HCT116 (cell line): ENCODE results near the gene CCL21. TPM values are rescaled to one million over a fixed set of nuclear protein-coding genes. Genes with fewer than 3 reads are reported as not detected.

Source experiments
- ATAC-seq: fragments of 200-7000 bp; cut with Tn5 transposase; 2 replicates; pipeline ENCODE4 v1.9.1; 2020; ENCODE audit warnings: mild to moderate bottlenecking, moderate library complexity
- BruUV-seq: library from RNA; stranded (reverse); fragments of 400-500 nt; replicated peaks from 2 replicates; lab custom pipeline; 2021; lab: Mats Ljungman, UMichigan
- CTCF ChIA-PET: fragments of 300-600 bp; sonication (Branson Sonifier 250); formaldehyde crosslinking; loops from one replicate; lab custom pipeline; 2021; ENCODE audit warnings: antibody characterized with exemption; lab: Charles Lee
- POLR2A ChIA-PET: fragments of 300-600, 350-600 bp; sonication (Branson Sonifier 250); formaldehyde crosslinking; loops from one replicate; lab custom pipeline; 2021; ENCODE audit warnings: antibody characterized with exemption; lab: Charles Lee
- RAD21 ChIA-PET, 2 experiments: fragments of 300-600 bp; sonication (Branson Sonifier 250); formaldehyde crosslinking; loops; one replicate each; lab custom pipeline; 2023; ENCODE audit warnings: low total read pairs in 2 of 2; ENCODE audit not compliant: uncharacterized antibody in 2 of 2, unreplicated experiment in 2 of 2, low non-redundant PET in 1 of 2; lab: Charles Lee
- DNase-seq: peaks from one replicate; pipeline ENCODE4 v3.0.0-alpha.2; 2010; ENCODE audit warnings: low read depth, low spot score
- H2AFZ ChIP-seq: fragments of 200-600 bp; shearing (Covaris generic), sonication (generic); 2 replicates; pipeline ENCODE4 v1.6.1; 2017; ENCODE audit warnings: low read depth, mixed run types, mixed read lengths, antibody characterized with exemption, low read length; ENCODE audit not compliant: poor library complexity, severe bottlenecking
- H3K27ac ChIP-seq: 2 replicates; pipeline ENCODE4 v1.5.1; 2012; ENCODE audit warnings: low read depth, low read length
- H3K27me3 ChIP-seq: fragments of 200-600 bp; sonication (generic); 2 replicates; pipeline ENCODE4 v1.6.1; 2016; ENCODE audit warnings: mixed run types, low read length, mixed read lengths; ENCODE audit not compliant: insufficient read depth
- H3K36me3 ChIP-seq, 2 experiments: fragments of 200-500 bp in 1 of 2; fragments of 200-600 bp in 1 of 2; sonication (Bioruptor generic) in 1 of 2; sonication (generic) in 1 of 2; 2 replicates each; pipeline versions ENCODE4 v1.5.1 to v1.6.1; 2014 to 2016; ENCODE audit warnings: low read length in 2 of 2, inconsistent platforms in 1 of 2, mixed read lengths in 1 of 2, mixed run types in 1 of 2; ENCODE audit not compliant: insufficient read depth in 2 of 2, control insufficient read depth in 1 of 2
- H3K4me1 ChIP-seq, 2 experiments: fragments of 200-600 bp in 1 of 2; sonication (generic) in 1 of 2; 2 replicates each; pipeline versions ENCODE4 v1.5.1 to v1.6.1; 2012 to 2017; ENCODE audit warnings: low read length in 2 of 2, inconsistent platforms in 1 of 2, mild to moderate bottlenecking in 1 of 2, mixed read lengths in 1 of 2, mixed run types in 1 of 2, moderate library complexity in 1 of 2; ENCODE audit not compliant: insufficient read depth in 2 of 2, control insufficient read depth in 1 of 2
- H3K4me2 ChIP-seq: fragments of 200-600 bp; sonication (generic); 2 replicates; pipeline ENCODE4 v1.6.1; 2017; ENCODE audit warnings: mixed run types, low read length, mixed read lengths
- H3K4me3 ChIP-seq, 2 experiments: fragments of 200-600 bp in 1 of 2; sonication (generic) in 1 of 2; replicated peaks in 1 of 2; 2 replicates each; pipeline ENCODE4 v1.5.1; 2011 to 2016; ENCODE audit warnings: low read length in 2 of 2, control low read depth in 1 of 2, low read depth in 1 of 2, mild to moderate bottlenecking in 1 of 2, mixed read lengths in 1 of 2, mixed run types in 1 of 2
- H3K79me2 ChIP-seq: fragments of 200-600 bp; sonication (generic); 2 replicates; pipeline ENCODE4 v1.6.1; 2017; ENCODE audit warnings: mild to moderate bottlenecking, mixed run types, low read length, moderate library complexity, mixed read lengths; ENCODE audit not compliant: insufficient read depth
- H3K9ac ChIP-seq: fragments of 200-600 bp; sonication (generic); 2 replicates; pipeline ENCODE4 v1.6.1; 2016; ENCODE audit warnings: low read length, mixed read lengths
- H3K9me2 ChIP-seq: fragments of 200-600 bp; sonication (generic), shearing (Covaris generic); 2 replicates; pipeline ENCODE4 v1.6.1; 2017; ENCODE audit warnings: mixed run types, mild to moderate bottlenecking, moderate library complexity; ENCODE audit not compliant: insufficient read depth
- H3K9me3 ChIP-seq, 2 experiments: fragments of 200-500 bp in 1 of 2; fragments of 200-600 bp in 1 of 2; sonication (Bioruptor generic) in 1 of 2; sonication (generic) in 1 of 2; 2 replicates each; pipeline ENCODE4 v1.6.1; 2014 to 2017; ENCODE audit warnings: low read length in 2 of 2, mixed read lengths in 2 of 2, inconsistent platforms in 1 of 2, low read depth in 1 of 2, mild to moderate bottlenecking in 1 of 2, mixed run types in 1 of 2, moderate library complexity in 1 of 2; ENCODE audit not compliant: control insufficient read depth in 1 of 2, insufficient read depth in 1 of 2
- H4K20me1 ChIP-seq: fragments of 200-600 bp; sonication (generic), shearing (Covaris generic); 2 replicates; pipeline ENCODE4 v1.6.1; 2017; ENCODE audit warnings: mixed run types, mild to moderate bottlenecking, moderate library complexity; ENCODE audit not compliant: insufficient read depth
- ATF3 ChIP-seq: IDR thresholded peaks from 2 replicates; pipeline ENCODE4 v1.6.1; 2012
- CBX3 ChIP-seq: IDR thresholded peaks from 2 replicates; pipeline ENCODE4 v1.6.1; 2012; ENCODE audit warnings: low read depth
- CEBPB ChIP-seq: IDR thresholded peaks from 2 replicates; pipeline ENCODE4 v1.6.1; 2012; ENCODE audit warnings: low read depth
- EGR1 ChIP-seq: IDR thresholded peaks from 2 replicates; pipeline ENCODE4 v1.6.1; 2012; ENCODE audit warnings: low read depth
- ELF1 ChIP-seq: IDR thresholded peaks from 2 replicates; pipeline ENCODE4 v1.6.1; 2012; ENCODE audit warnings: low read depth, borderline replicate concordance
- EZH2 ChIP-seq: fragments of 200-600 bp; sonication (generic); IDR thresholded peaks from 2 replicates; pipeline ENCODE4 v1.6.1; 2017; ENCODE audit warnings: antibody characterized with exemption, mixed run types
- EZH2phosphoT487 ChIP-seq: fragments of 200-600 bp; IDR thresholded peaks from 2 replicates; pipeline ENCODE4 v1.6.1; 2018; ENCODE audit warnings: antibody characterized with exemption, borderline replicate concordance
- FOSL1 ChIP-seq: IDR thresholded peaks from 2 replicates; pipeline ENCODE4 v1.6.1; 2012; ENCODE audit warnings: low read depth
- JUND ChIP-seq: IDR thresholded peaks from 2 replicates; pipeline ENCODE4 v1.6.1; 2012
- MAX ChIP-seq: IDR thresholded peaks from 2 replicates; pipeline ENCODE4 v1.6.1; 2012
- POLR2A ChIP-seq: IDR thresholded peaks from 2 replicates; pipeline ENCODE4 v1.7.0; 2011; ENCODE audit warnings: borderline replicate concordance; ENCODE audit not compliant: insufficient read depth, insufficient read length; ENCODE audit errors: extremely low read depth
- POLR2AphosphoS5 ChIP-seq: IDR thresholded peaks from 2 replicates; pipeline ENCODE4 v1.6.1; 2011; ENCODE audit warnings: mild to moderate bottlenecking, low read depth, low read length, moderate library complexity
- RAD21 ChIP-seq: IDR thresholded peaks from 2 replicates; pipeline ENCODE4 v1.6.1; 2012; ENCODE audit warnings: low read depth, mild to moderate bottlenecking
- SIN3A ChIP-seq: IDR thresholded peaks from 2 replicates; pipeline ENCODE4 v1.6.1; 2012; ENCODE audit warnings: low read depth
- SP1 ChIP-seq: IDR thresholded peaks from 2 replicates; pipeline ENCODE4 v1.6.1; 2012; ENCODE audit warnings: low read depth
- SRF ChIP-seq: IDR thresholded peaks from 2 replicates; pipeline ENCODE4 v1.6.1; 2012; ENCODE audit warnings: low read depth
- TCF7L2 ChIP-seq: IDR thresholded peaks from 2 replicates; pipeline ENCODE4 v1.7.0; 2011; ENCODE audit warnings: borderline replicate concordance, inconsistent platforms; ENCODE audit not compliant: insufficient read depth, insufficient read length; ENCODE audit errors: extremely low read depth
- YY1 ChIP-seq: IDR thresholded peaks from 2 replicates; pipeline ENCODE4 v1.6.1; 2011; ENCODE audit warnings: low read length, low read depth, moderate library complexity, mild to moderate bottlenecking; ENCODE audit not compliant: insufficient replicate concordance; ENCODE audit errors: extremely low read depth
- ZFX ChIP-seq: fragments of 450-650 bp; IDR thresholded peaks from 2 replicates; pipeline ENCODE4 v1.6.1; 2017
- ZNF274 ChIP-seq: fragments of 200-500 bp; sonication (Bioruptor generic); IDR thresholded peaks from 2 replicates; pipeline ENCODE4 v1.6.1; 2014; ENCODE audit warnings: mild to moderate bottlenecking, low read depth, low read length, inconsistent platforms
- intact Hi-C: fragments of 100-400 bp; cut with micrococcal nuclease; formaldehyde crosslinking; loops from 2 replicates; pipeline ENCODE4 v1.10.0; 2022
- total RNA-seq: library from RNA; stranded (reverse); gene quantifications from one replicate; pipeline ENCODE4 v1.2.1, GENCODE V29; 2021; ENCODE audit not compliant: unreplicated experiment
- TF ChIP-seq, protein P1 (sequence below): IDR thresholded peaks from 2 replicates; pipeline ENCODE4 v1.6.1; 2011; ENCODE audit warnings: mild to moderate bottlenecking, low read length, moderate library complexity; ENCODE audit not compliant: insufficient replicate concordance; ENCODE audit errors: extremely low read depth
- TF ChIP-seq, protein P2 (sequence below), 3 experiments: fragments of 200-600 bp in 1 of 3; sonication (generic) in 1 of 3; IDR thresholded peaks in 2 of 3; conservative IDR thresholded peaks in 1 of 3; 2 replicates each; pipeline ENCODE4 v1.5.1; 2012 to 2017; ENCODE audit warnings: low read depth in 2 of 3, low read length in 2 of 3, antibody characterized with exemption in 1 of 3, borderline replicate concordance in 1 of 3, control low read depth in 1 of 3, mild to moderate bottlenecking in 1 of 3, mixed read lengths in 1 of 3, mixed run types in 1 of 3, moderate library complexity in 1 of 3; ENCODE audit not compliant: insufficient read depth in 1 of 3

CCL21 gene
- total RNA-seq, 1 experiment from 2014 or later = 0.74 TPM

DNA sequence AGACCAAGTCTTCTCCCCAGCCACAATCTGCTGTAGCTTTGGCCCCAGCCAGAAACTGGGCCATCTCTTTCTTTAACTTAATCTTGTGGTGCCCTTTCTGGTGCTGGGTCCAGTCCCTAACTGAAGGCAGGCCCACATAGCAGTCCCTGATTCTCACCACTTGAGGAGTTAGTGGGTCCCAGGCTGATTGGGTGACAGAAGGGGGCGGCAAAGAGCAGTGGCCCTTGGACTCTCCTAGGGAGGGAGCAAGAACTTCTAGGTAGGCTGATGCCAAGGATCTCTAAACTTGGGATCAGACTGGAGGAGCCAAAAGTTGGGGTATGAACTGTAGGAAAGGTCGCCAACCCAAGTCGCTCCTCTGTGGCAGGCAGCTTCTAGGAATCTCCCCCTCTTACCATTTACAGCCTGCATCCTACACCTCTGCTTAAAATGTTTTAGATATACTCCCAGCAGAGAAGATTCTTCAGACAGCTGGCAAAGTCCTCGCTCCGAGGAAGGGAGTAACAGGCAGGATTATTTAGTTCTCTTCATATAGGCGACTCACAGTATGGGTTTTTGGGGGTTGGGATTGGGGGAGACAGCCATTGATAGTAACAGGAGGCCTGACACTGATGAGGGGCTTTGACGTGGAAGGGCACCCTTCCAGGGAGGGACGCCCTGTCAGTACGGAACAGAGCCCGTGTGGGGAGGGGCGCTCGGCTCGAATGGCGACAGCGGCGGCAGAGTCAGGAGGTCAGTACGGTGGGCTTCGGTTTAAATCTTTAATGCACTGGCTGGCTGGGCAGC, 45.5 kb downstream of the CCL21 start:
- Histone ChIP-seq H3K27me3 (no peaks in the 10 kb centered on the region), H3K4me2 (peak overlapping the region; percentile 98), H3K9ac (peak overlapping the region; percentile 63), H3K36me3 (no peaks in the 10 kb centered on the region), H3K9me3 (no peaks in the 10 kb centered on the region), H3K79me2 (peaks cover 12% of the 10 kb centered on the region; the same call in 1 of the 2 replicates), H3K27ac (peak overlapping the region; percentile 36), H2AFZ (no peak overlapping the region), H3K4me1 (peaks cover 10 to 33% of the 10 kb centered on the region in 2 experiments), H3K9me2 (no peaks in the 10 kb centered on the region), H3K4me3 (peak overlapping the region; percentile 48 to 91), H4K20me1 (no peaks in the 10 kb centered on the region)
- DNase-seq (peak; percentile 75), ATAC-seq (peak; percentile 71)
- no TSS peak for BruUV-seq
- CTCF ChIA-PET = interaction anchor here (1.0 to 2.3 kb wide), 8 partner anchors 8 to 430 kb away, joined by 3 to 12 read pairs (median 4); partner anchors contain the start of gene GALT
- POLR2A ChIA-PET = interaction anchor here (1.0 to 1.7 kb wide), 5 partner anchors 13 to 451 kb away, joined by 3 to 14 read pairs (median 5); partner anchors contain the start of genes ATOSB, GALT, IL11RA and SIGMAR1
- RAD21 ChIA-PET = no interaction called here
- intact Hi-C loops = loop anchor here (2.0 kb wide), 1 partner anchor 52 kb away; the partner anchor contains the start of gene RPP25L
- TF ChIP-seq EZH2phosphoT487 (no peak), SP1 (0 out of 2 replicates have a peak, but pooled peaks have one; percentile 18), YY1 (peak; percentile 49), MAX (no peak), RAD21 (no peak; the same call in 1 of the 2 replicates), EGR1 (no peak), FOSL1 (no peak), ZFX (no peak), ATF3 (no peak), POLR2A (no peak), JUND (no peak), CEBPB (no peak), TCF7L2 (no peak), EZH2 (no peak), ZNF274 (no peak), SRF (no peak), SIN3A (no peak), ELF1 (no peak), CBX3 (no peak), POLR2AphosphoS5 (no peak)
- TF ChIP-seq, protein P1, sequence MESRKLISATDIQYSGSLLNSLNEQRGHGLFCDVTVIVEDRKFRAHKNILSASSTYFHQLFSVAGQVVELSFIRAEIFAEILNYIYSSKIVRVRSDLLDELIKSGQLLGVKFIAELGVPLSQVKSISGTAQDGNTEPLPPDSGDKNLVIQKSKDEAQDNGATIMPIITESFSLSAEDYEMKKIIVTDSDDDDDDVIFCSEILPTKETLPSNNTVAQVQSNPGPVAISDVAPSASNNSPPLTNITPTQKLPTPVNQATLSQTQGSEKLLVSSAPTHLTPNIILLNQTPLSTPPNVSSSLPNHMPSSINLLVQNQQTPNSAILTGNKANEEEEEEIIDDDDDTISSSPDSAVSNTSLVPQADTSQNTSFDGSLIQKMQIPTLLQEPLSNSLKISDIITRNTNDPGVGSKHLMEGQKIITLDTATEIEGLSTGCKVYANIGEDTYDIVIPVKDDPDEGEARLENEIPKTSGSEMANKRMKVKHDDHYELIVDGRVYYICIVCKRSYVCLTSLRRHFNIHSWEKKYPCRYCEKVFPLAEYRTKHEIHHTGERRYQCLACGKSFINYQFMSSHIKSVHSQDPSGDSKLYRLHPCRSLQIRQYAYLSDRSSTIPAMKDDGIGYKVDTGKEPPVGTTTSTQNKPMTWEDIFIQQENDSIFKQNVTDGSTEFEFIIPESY = no peak
- TF ChIP-seq, protein P2, sequence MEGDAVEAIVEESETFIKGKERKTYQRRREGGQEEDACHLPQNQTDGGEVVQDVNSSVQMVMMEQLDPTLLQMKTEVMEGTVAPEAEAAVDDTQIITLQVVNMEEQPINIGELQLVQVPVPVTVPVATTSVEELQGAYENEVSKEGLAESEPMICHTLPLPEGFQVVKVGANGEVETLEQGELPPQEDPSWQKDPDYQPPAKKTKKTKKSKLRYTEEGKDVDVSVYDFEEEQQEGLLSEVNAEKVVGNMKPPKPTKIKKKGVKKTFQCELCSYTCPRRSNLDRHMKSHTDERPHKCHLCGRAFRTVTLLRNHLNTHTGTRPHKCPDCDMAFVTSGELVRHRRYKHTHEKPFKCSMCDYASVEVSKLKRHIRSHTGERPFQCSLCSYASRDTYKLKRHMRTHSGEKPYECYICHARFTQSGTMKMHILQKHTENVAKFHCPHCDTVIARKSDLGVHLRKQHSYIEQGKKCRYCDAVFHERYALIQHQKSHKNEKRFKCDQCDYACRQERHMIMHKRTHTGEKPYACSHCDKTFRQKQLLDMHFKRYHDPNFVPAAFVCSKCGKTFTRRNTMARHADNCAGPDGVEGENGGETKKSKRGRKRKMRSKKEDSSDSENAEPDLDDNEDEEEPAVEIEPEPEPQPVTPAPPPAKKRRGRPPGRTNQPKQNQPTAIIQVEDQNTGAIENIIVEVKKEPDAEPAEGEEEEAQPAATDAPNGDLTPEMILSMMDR (IDR thresholded peaks at IDR 0.05 in 2 of 3, conservative IDR thresholded peaks at IDR 0.05 in 1 of 3; ENCODE audit: borderline replicate concordance in 1 of 3, insufficient read depth in 1 of 3, low read depth in 2 of 3, low read length in 2 of 3) = peak; percentile 95 to 98 (median 97)
